GM21576 (cell line): Measurements from ENCODE around the gene CNNM3.
"Not testable (repeated sequence)": the region's sequence is repeated elsewhere in the genome, so short reads cannot be mapped to it uniquely, and the experiment has no call there.

Source experiments
- ATAC-seq: cut with Tn5 transposase; IDR thresholded peaks from one replicate; pipeline ENCODE4 v1.9.1; 2021; ENCODE audit warnings: mild to moderate bottlenecking, moderate library complexity; ENCODE audit not compliant: unreplicated experiment

CNNM3 gene

DNA sequence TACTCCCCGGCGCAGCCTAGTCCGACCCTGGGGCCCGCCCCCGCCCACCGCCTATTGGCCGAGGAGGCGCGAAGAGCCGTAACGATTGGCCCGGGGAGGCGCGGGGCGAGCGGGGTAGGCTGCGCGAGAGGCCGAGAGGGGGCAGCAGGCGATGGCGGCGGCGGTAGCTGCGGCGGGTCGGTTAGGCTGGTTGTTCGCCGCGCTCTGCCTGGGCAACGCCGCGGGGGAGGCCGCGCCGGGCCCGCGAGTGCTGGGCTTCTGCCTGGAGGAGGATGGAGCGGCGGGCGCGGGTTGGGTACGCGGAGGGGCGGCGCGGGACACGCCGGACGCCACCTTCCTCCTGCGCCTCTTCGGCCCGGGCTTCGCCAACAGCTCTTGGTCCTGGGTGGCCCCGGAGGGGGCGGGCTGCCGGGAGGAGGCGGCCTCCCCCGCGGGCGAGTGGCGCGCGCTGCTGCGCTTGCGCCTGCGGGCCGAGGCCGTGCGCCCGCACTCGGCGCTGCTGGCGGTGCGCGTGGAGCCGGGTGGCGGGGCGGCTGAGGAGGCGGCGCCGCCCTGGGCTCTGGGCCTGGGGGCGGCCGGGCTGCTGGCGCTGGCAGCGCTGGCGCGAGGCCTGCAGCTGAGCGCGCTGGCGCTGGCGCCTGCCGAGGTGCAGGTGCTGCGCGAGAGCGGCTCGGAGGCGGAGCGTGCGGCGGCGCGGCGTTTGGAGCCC lies at the start of gene CNNM3:
Gene CNNM3 (plus strand): TSS at position 142 of the 709 bp plus-strand sequence. CDS start 10 bp downstream, at position 152.
- peak; percentile 78 for ATAC-seq

DNA sequence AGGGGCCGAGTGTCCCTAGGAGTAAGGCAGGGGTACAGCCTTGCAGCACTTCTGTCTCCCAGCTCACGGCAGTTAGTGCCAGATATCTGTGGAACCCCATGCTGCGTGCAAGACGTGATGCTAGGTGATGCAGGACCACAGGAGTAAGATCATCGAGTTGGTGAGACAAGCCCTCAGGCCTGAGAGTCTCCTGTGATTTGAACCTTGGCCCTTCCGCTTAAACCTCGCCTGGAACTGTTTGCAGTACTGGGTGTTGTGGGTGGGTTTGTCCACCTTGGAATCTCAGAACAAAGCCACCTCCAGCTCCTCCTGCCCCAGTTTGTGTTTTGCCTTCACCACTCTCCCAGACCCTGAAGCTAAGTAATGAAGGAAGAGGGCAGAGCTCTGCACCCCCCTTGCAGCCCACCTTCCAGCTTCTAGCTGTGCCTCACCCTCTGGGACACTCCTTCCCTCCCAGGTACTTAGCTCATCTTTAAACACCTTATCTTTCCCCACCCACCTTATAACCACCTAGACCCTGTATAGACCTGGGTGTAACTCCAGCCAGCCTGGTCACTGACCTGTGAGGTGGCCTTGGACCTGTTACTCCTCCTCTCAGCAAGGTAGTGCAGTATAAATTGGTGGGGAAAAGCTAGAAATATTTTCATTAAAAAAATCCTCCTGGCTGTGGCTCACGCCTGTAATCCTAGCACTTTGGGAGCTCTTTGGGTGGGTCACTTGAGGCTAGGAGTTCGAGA lies 48.8 kb upstream of the CNNM3 start:
- ATAC-seq = no peak

DNA sequence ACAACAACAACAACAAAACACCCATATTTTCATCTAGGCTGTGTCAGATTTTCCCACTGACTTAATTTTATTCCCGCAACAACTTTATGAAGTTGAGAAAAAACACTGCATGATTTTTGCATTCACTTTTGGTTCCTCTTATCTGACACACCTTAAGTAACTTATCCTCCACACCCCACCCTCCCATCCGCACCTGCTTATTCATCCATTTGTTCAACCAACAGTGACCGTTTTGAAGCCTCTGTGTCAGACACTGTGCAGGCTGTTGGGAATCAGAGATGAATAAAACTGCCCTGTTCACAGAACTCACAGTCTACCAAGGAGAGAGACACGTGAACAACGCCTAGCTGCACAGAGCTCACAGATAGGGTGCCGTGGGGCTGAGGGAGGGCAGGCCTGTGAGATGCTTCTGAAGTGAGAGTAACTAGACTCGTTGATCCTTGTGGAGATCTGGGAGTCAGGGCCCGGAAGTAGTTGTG lies 47.9 kb upstream of the CNNM3 start:
- no peak for ATAC-seq

DNA sequence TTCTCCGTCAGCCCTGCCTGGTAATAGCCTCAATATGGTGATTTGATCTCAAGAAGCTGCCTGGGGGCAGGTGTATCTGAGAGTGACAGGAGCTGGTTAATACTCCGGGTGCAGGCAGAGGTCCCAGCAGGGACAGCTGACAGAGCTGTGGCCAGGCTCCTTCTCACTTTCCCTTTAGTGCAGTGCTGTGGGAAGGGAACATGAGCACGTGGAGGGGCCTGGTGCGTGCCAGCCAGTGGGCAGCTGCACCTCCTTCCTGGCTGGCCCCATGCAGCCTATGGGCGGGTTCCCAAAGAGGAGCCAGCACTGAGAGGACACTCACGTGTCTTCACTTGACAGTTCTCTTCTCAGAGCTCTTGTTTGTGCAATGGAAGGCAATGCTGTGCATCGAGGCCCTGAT lies 46.3 kb upstream of the CNNM3 start:
- no peak for ATAC-seq

DNA sequence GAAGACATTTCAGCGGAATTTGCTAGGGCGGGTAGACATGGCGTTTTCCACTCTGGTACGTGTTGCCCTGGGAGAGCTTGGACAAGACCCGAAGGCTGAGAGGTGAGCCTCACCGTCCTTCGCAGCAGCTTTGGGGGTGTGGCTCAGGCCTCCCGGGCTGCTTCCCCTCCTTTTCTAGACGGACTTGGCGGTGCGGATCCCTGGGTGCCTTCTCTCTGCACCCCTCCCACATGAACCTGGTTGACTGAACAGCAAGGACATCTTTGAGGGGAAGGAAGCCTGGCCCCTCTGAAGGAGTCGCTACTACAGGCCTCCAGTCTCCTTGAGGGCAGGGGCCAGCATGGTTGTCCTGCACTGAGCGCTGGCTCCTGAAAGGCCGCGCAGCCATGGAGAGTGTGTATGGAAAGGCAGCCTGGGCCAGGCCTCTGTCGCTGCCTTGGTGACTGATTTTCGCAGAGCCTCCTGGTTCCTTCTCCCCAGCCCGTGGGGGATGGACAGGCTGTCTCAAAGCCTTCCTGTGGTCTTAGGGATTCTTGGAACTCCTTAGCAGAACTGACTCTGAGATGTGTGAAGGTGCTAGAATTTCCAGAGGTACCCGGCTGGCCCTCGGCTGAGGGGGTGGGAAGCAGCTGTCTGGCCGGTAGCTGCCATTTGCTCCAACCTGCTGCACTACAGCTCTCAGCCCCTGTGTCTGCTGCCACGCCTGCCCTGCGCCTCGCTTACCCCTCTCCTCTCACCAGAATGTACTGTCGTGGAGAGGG lies 45.4 kb upstream of the CNNM3 start:
- no peak for ATAC-seq

DNA sequence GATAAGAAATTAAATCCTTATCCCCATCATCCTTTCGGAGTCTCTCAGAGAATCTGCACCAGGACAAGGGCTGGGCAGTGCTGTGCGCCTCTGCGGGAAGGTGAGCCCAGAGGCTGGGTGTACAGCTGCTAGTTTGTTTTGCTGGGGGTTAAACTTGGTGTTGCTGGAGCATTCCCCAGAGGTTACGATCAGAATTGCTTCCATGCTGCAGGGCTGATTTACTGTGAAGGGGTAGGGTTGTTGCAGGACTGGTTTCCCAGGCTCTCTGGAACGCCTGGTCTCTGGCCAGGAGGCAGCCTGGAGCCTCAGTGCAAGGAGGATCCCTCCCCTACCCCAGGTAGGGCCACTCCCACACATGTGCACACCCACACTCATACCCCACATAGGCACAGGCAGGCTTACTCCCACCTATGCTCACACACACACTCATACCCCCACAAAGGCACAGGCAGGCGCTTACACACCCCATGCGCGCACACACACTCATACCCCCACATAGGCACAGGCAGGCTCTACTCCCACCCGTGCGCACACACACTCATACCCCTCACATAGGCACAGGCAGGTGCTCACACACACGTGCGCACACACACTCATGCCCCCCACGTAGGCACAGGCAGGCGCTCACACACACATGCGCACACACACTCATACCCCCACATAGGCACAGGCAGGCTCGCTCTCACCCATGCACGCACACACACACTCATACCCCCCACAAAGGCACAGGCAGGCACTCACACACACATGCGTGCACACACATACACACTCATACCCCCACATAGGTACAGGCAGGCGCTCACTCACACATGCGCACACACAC lies 44.1 kb upstream of the CNNM3 start:
- ATAC-seq = no peak

DNA sequence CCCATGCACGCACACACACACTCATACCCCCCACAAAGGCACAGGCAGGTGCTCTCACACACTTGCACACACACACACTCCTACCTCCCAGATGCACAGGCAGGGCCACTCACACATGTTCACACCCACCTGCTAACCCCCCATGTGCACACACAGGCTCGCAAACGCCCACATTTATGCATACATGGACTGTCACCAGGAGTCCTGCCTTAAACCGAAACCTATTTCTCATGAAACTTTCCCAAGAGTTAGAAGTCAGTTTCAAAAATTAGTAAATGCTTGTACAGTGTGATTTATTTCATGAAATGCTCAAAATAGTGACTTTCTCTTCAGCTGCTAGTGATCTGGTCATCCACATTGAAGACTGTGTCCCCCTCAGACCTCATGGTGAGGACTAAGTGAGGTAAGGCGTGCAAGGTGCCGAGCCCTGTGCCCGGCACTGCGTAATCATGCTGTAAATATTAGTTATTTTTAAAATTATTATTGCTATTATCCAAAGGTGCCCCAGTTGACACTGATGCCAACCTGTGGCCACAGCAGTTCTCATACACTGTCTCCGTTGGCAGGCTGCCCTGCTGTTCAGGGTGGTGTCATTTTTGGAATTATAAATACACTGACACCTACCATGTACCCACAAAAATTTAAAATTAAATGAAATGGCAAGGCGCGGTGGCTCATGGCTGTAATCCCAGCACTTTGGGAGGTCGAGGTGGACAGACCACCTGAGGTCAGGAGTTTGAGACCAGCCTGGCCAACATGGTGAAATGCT lies 43.0 kb upstream of the CNNM3 start:
- ATAC-seq = peak; percentile 34

DNA sequence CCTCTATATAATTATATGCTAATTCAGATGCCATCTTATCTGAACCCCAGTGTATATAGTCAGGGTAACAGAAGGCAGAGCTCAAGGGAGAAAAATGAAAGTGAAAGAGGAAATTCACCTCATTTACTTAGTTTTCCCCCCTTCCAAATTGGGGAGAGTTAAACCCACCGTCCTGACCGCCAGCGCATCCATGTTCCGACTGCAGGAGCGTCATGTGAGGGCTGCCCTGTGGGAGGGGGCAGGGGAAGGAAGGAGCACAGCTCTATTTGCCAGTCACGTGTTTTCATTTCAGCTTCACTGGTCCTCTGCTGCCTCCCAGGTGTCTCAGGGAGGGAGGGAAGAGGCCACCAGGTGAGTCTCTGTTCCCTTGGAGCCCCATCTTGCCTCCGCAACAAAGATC lies 42.1 kb upstream of the CNNM3 start:
- ATAC-seq = peak; percentile 34

DNA sequence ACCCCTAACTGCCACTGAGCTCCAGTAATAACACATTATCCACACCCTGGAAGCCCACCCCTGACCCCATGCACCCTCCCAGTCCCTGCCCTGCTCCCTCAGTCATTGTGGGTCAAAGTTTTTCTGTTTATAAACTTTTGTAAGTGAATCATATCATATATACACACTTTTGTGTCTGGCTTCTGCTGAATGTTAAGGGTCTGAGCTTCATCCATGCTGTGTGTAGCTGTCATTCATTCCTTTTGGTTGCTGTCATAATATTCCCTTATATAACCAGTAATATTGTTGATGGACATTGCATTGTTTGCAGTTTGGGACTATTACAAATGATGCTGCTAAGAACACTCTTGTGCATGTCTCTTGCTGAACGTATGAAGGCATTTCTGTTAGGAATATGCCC lies 40.9 kb upstream of the CNNM3 start:
- no peak for ATAC-seq

DNA sequence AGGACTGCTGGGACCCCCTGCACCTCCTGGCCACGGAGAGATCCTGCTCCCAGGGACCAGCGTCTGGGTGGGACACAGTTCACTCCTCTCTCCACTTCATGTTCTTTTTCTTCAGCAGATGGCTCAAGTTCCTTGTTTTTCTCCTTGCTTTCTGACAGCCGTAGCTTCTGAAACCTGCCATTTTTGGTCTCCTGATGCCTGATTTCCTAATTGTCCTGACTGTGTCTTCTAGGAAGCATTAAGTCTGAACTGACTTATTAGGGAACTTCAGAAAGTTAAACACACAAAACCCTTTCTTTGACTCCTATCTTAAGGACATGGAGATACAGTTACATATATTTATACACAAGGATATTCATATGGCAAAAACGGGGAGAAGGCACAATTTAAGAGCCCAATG lies 32.7 kb upstream of the CNNM3 start:
- no peak for ATAC-seq

DNA sequence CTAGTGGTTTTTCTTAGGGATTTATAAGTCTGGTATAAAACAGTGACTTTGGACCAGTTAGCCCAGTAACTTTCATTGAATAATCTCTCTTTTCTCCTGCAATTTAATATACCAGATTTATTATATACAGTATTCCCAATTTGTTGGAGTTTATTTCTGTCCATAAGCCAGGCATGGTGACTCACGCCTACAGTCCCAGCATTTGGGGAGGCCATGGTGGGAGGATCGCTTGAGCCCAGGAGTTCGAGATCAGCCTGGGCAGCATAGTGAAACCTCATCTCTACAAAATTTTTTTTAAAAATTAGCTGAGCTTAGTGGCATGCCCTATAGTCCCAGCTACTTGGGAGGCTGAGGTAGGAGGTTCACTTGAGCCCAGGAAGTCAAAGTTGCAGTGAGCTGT lies 28.7 kb upstream of the CNNM3 start:
- no peak for ATAC-seq

DNA sequence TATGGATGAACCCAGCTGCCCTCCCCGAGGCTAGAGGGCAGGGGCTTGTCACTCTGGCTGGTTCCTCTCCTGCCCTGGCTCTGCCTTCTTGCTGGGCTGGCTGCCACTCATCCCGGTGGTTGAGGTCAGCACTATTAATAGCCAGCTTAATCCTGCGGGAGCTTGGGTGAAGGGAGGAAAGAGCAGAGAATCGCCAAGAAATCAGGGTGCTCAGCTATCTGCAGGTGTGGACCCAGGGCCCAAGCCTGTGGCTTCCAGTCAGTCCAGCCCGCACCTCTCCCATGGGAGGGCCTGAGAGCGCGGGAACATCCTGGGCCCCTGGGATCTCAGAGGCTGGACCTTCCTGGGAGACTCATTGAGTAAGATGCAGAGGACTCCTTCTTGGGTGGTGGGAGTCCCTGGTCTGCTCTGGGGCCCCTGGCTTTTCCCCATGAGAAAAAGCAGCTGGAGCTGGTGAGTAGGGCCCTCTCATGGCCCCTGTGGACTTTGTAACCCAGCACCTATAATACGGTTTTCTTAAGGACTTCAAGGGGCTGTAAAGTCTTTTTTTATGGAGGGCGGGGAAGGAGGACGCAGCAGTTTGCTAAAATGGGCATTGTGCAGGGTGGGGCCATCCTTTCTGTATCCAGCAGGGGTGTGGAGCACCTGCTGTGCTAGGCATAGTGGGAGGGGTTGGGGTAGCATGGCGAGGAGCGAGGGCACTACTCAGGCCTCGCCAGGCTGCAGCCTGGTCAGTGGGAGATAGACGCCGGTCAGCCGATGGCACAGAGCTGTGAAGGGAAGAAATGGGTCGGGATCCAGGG lies 27.4 kb upstream of the CNNM3 start:
- ATAC-seq = no peak

DNA sequence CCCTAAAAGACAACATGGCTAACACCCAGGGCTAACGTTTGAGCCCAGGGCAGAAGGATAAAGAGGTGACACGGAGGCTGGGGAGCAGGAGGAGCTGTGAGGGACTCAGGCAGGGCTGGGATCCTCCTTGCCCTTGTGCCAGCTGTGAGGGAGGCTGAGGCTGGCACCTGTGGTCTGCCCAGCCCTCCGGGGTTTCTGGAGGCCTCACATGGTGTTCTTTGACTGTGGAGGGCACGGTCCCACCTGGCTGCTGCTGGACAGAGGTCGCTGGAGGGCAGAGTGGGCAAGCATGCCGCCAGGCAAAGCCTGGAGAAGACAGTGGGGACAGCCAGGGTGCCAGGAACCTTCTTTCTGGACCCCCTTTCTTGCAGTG lies 26.8 kb upstream of the CNNM3 start:
- no peak for ATAC-seq

DNA sequence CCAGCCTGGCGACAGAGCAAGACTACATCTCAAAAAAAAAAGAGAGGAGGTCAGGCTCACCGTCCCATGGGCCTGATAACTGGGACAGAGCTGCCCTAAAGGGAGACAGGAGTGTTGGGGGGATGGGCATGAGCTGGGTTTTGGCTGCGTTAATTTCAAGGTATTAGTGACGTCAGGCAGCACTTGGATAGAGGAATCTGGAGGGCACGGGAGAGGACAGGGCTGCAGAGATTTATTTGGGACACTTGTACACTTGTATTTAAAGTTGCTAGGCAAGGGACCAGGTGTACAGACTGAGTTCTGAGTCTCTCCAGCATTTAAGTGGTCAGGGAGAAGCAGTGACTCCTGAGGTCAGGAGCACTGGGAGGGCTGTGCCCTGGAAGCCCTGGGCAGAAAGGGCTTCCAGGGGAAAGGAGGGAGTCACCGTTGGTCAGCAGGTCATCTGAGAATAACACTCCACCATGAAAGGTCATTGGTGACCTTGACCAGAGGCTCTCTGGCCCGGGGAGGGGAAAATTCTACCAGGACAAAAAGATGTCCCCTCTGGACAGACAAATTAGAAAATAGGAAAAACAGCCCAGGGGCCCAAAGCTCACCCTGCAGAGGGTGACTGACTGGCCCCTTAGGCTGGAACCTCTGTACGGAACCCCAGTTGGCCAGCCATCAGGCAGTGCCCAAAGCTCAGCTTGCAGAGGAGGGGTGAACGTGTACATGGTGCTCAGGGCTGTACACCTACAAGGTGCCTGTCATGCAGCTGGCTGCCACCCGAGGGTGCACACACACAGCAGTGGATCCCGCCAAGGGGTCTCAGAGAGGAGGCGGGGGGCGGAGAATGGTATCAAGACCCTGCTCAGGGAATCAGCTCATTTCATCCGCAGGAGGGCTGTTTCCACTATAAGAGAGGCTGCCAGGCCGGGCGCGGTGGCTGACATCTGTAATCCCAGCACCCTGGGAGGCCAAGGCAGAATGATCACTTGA lies 23.0 kb upstream of the CNNM3 start:
- ATAC-seq = no peak

DNA sequence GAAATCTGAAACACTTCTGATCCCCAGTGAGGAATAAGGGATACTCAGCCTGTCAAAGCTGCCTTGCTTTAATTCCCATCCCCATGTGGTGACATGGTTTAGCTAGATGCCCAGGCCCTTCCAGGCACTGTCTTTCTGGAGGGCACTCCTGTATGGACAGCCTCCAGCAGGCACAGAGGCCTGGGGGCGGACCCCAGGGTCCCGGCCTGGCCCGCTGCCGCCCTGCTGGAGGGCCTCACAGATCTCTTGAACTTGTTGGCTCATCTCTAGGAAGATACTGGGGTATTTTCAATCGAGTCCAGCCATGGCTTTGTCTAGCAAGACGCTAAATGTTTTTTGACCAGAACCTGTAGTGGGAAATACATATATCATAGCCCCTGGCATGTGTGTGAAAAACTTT lies 21.0 kb upstream of the CNNM3 start:
- ATAC-seq = no peak

DNA sequence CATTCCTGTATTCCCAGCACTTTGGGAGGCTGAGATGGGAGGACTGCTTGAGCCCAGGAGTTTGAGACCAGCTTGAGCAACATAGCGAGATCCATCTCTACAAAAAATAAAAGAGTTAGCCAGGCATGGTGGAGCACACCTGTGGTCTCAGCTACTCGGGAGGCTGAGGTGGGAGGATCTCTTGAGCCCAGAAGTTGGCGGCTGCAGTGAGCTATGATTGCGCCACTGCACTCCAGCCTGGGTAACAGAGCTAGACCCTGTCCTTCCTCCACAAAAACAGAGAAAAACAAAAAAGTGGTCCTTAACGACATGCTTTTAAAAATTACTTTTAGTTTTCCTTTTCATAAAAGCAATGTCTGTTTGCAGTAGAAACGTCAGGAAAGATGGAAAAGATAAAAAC lies 19.6 kb upstream of the CNNM3 start:
- not testable (repeated sequence) for ATAC-seq

DNA sequence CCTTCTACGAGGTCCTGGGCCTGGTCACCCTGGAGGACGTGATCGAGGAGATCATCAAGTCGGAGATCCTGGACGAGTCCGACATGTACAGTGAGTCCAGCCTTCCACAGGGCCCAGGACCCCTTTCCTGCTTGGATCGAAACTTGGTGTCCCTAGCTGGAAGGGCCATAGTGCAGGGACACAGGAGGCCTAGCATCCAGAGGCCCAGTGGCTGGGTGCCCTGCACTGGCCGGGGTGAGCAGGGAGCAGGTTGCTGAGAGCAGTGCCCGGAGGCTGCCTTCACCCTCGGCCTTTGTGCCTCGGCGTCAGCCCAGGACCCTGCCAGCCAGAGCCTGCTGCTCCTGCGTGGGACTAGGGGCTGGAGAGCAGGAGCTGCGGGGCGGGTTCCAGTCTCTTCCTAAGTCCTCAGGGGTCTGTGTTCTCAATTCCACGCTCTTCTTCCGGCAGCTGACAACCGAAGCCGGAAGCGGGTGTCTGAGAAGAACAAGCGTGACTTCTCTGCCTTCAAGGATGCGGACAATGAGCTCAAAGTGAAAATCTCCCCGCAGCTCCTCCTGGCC lies 18.9 kb upstream of the CNNM3 start:
- ATAC-seq = no peak
